GM21786 (cell line): ENCODE measurements around the gene RNF214.
"Not testable (repeated sequence)": the region's sequence is repeated elsewhere in the genome, so short reads cannot be mapped to it uniquely, and the experiment has no call there.

Experiments used
- ATAC-seq: cut with Tn5 transposase; IDR thresholded peaks from one replicate; pipeline ENCODE4 v1.9.1; 2021; ENCODE audit not compliant: unreplicated experiment

RNF214 gene

DNA sequence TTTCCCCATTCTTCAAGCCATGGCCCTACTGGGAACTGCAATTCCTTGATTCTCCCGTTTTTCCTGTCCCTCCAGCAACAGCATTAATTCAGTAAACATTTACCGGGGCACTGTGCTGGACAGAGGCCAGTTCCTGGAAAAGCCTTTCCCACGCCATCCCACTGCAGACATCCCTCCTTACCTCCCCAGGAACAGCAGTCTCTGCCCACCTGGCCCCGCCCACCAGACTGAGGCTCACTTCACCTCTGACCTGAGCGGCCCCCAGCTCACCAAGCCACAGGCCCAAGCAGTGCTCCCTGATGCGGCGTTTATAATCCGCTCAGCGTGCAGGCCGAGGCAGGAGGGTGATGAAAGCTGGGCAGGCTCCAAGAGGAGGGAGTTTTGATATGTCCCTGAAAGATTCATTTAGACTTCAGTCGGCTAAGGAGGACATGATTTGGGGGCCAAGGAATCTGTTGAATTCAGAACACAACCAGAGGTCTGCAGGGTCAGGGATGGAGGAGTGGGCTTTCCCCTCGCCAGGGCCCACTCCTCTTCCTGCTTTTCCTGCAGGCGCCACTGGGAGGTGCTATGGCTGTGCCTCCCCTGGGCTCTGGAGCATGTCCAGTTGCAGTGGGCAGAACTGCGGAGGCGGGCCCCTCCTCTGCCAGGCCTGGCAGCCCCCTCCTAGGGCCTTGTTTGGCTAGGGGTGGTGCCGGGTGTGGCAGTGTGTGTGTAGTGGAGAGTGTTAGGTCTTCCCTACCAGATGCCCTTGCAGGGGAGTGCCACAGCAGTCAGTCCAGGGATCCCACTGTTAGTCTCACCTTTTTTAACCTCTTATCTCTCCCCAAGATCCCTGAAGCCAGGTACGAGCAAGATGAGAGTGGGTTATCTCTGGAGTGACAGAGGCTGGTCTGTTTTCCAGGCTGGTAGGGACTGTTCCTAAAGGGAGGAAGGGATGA lies 34.7 kb upstream of the RNF214 start:
- ATAC-seq = no peak

DNA sequence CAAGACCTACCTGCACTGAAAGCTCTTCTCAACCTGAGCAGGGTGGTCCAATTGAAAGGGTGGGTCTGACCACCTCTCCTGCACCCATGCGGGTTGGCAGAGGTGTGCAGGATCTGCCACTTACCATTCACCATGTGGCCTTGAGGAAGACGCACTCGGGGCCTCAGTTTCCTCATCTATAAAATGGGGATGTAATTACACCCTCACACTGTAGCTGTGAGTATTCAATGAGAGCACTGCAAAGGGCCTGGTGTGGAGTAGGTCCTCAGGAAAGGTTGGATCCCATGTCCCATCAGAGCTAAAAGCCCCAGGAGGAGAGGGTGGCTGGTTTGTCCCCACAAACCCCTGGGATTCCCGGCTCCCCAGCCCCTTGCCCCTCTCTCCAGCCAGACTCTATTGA lies 33.9 kb upstream of the RNF214 start:
- no peak for ATAC-seq

DNA sequence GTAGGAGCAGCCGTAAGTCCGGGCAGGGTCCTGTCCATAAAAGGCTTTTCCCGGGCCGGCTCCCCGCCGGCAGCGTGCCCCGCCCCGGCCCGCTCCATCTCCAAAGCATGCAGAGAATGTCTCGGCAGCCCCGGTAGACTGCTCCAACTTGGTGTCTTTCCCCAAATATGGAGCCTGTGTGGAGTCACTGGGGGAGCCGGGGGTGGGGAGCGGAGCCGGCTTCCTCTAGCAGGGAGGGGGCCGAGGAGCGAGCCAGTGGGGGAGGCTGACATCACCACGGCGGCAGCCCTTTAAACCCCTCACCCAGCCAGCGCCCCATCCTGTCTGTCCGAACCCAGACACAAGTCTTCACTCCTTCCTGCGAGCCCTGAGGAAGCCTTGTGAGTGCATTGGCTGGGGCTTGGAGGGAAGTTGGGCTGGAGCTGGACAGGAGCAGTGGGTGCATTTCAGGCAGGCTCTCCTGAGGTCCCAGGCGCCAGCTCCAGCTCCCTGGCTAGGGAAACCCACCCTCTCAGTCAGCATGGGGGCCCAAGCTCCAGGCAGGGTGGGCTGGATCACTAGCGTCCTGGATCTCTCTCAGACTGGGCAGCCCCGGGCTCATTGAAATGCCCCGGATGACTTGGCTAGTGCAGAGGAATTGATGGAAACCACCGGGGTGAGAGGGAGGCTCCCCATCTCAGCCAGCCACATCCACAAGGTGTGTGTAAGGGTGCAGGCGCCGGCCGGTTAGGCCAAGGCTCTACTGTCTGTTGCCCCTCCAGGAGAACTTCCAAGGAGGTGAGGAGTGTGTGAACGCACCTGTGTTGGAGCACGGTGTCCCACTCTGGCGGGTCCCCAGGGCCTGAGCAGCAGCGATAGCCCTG lies 33.2 kb upstream of the RNF214 start, which contains the start of gene TAGLN:
TSS of gene TAGLN (plus strand) at position 318 of the 863 bp plus-strand sequence. CDS start 3,644 bp downstream, outside the sequence.
- ATAC-seq = no peak

DNA sequence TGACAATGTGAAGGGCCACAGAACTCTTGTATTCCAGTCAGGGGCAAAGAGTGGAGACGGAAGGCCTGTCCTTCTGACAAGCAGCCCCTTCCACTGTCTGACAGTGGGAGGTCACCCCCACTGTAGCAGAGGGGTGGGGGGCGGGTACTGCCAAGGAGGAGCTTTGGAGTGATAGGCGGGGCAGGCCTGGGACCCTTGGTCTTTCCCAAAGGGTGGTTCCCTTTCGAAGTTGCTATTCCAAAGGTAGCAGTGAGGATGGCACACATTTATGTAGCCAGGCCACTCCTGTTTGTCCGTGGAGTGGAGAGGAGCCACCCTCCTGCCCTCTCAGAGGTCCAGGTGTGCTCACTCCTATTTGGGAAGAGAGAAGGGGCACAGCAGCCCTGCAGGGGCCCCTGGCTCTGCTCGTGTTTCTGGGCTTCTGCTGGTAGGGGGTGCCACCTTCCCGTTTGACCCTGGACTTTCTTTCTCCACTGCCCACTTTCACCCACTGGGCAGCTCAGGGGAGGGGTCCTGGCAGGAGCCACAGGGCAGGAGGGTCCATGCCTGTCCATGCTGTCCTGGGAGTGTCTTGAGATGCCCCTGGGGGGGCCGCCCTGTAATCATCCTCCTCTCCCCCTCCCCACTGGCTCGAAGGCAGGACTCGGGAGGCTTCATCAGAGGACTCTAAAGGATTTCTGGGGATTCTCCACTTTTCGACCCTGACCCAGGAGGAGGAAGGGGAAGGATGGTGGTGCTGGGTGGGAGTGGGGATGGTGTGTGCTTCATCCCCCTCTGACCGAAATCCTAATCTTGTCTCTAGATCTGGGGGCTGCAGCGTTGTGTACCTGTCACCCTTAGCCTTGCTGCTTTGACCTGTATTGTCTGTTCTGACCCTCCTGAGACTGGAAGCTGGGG lies 32.3 kb upstream of the RNF214 start:
- no peak for ATAC-seq

DNA sequence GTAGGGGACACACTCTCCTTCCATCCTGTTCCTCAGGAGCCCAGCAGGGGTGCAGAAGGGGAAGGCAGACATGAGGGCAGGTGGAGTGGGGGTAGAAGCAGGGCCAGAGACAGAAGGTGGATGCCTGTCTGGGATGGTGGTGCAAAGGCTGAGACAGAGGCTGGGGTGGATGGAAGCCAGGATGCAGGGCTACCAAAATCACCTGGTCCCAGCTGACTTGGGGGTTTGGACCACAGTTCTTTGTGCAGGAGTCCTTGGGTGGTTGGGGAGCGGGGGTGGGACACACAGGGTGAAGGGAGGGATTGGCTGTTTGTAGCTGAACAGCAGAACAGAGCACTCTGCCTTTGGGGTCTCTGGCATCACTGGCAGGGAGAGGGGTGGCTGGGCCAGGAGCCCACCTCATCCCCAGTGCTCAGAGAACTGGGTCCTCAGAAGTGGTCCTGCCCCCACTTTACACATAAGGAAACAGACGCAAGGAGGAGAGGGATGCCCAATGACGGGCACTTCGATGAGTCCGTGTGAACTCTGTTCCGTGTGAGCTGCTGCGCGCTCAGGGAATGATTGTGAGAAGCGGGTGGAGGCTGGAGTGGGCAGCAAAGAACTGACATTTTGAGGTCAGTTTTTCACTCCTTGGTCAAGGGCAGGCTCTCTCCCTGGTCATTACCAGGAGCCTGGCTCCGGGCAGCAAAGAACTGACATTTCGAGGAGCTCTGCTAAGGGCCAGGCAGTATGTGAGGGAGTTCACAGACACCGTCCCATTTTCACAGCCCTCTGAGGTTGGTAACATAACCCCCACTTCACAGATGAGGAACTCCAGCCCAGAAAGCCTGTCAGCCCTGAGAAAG lies 31.4 kb upstream of the RNF214 start:
- ATAC-seq = no peak

DNA sequence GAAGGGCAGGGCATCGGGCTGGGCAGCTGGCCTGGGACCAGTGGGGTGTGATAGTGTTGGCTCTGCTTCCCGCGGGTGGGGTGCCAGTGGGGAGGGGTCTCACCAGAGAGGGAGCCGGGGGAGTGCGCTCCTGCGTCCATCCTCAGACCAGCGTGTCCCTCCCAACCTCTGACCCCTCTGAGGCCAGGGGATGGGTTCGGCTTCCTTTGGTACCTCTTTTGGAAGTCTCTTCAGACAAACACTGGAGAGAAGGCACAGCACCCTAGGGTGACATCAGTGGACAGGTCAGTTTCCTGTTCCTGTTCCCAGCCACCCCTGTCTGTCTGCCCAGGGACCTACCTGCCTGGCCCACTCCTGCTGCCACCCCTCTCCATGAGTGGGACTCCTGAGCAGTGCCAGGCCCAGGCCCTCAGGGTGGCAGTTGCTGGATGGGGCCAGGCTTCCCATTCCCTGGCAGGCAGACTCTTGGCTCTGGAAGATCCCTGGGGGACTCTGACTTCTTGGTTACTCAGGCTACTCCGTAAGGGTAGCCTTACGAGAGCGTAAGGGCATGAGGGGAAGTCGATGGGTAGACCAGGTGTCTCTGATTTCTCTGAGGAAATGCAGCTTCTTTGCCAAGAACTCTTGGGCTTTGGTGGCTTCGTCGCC lies 30.7 kb upstream of the RNF214 start:
- no peak for ATAC-seq

DNA sequence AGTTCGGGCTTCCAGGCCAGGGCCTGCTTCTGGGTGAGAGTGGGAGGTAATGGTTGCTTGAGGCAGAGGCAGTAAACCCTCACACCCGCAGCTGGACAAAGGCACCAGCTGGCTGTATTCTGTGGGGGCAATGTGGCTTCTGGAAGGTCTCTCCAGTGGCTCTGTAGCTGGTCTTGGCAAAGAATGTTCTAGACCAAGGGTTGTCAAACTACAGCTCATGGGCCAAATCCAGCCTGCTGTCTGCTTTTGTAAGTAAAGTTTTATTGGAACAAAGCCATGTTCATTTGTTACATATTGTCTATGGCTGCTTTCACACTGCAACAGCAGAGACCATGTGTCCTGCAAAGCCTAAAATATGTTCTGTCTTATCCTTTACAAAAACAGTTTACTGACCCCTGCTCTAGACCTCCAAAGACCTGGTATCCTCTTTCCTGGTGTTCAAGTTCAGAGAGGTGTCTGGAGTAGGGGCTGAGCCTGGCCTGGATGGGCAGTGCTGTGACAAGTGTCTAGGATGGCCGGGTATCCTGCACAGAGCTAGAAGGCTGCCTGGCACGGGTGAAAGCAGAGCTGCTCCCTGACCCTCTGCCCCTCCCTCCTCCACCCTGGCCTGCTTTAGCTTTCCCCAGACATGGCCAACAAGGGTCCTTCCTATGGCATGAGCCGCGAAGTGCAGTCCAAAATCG lies 29.9 kb upstream of the RNF214 start:
- ATAC-seq = no peak

DNA sequence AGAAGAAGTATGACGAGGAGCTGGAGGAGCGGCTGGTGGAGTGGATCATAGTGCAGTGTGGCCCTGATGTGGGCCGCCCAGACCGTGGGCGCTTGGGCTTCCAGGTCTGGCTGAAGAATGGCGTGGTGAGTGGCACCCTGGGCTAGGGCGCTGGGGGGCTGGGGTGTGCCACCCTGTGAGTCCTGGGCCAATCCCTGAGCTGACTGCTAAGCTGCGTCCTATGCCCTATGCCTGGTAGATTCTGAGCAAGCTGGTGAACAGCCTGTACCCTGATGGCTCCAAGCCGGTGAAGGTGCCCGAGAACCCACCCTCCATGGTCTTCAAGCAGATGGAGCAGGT lies 29.4 kb upstream of the RNF214 start:
- ATAC-seq = no peak

DNA sequence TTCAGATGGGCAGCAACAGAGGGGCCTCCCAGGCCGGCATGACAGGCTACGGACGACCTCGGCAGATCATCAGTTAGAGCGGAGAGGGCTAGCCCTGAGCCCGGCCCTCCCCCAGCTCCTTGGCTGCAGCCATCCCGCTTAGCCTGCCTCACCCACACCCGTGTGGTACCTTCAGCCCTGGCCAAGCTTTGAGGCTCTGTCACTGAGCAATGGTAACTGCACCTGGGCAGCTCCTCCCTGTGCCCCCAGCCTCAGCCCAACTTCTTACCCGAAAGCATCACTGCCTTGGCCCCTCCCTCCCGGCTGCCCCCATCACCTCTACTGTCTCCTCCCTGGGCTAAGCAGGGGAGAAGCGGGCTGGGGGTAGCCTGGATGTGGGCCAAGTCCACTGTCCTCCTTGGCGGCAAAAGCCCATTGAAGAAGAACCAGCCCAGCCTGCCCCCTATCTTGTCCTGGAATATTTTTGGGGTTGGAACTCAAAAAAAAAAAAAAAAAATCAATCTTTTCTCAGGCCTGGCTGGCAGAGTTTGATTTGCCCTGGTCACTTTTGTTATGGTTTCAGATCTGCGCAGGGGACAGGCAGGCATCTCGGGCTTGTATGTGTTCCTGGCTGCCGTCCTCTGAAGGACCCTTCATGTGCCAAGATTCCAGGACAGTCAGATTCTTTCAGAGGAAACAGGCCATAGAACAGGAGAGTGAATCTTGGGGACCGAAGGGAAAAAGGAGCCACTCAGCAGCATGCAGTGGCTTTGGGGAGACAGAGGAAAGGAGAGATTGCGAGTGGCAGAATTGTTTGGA lies 28.0 kb upstream of the RNF214 start:
- ATAC-seq = no peak

DNA sequence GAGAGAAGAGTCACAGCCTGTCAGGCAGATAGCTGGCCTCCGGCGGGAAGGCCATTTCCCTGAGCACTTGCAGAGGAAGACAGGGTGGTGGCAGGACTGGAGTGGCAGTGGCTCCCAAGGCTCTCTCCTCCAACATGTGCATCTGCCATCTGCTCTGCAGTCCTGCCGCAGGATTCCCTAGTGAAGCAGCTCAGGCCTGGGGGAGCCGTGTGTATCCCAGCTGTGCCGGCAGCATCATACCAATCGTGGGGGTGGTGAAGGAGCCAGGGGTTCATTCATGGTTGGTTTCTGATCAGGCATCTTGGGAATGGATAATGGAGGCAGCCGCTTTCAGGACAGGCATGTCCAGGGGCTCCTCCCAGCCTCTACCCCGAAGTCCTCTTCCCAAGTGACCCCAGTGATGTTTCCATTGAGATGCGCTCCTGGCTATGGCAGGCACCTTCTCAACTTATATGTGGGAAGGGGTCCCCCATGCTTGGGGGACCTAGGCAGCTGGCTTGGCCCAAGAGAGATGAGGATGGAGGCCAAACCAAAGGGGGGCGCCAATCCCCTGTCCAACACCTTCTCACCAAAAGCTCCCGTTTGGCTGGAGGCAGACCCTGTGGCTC lies 27.2 kb upstream of the RNF214 start:
- no peak for ATAC-seq

DNA sequence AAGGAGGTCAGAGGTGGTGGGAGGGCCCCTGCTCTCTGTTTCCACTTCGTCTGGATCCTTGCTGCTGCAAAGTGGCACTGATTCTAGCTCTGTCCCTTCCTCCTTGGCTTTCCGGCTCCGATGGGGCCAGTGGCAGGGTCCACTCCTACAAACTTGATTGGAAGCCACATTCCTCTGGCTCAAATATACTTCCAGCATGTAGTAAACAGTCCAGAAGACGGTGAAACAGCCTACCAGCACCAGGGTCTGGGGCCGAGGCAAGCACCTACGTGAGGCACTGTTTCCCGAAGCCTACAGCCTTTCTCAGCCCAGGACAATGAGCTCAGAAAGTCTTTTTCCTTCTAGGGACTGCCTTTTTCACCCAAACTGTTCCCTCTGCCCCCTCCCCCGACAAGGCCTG lies 26.4 kb upstream of the RNF214 start:
- ATAC-seq = not testable (repeated sequence)

DNA sequence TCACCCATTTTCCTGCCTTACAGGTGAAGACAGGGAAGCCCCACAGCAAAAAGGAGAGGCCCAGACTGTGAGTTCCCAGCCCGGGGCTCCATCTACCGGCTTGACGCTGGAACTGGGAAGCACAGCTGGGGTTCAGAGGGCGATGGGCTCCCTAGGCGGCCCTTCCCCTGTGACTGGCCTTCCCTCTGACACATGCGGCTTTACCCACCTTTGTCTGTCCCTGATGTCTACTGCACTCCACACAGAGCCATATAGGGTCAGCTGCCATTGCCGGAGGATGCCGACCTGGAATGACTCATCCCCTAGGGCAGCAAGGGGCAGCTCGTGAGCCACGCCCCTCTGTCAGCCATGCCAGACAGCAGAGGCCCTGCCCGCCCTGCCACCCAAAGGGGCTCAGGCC lies 25.6 kb upstream of the RNF214 start:
- not testable (repeated sequence) for ATAC-seq

DNA sequence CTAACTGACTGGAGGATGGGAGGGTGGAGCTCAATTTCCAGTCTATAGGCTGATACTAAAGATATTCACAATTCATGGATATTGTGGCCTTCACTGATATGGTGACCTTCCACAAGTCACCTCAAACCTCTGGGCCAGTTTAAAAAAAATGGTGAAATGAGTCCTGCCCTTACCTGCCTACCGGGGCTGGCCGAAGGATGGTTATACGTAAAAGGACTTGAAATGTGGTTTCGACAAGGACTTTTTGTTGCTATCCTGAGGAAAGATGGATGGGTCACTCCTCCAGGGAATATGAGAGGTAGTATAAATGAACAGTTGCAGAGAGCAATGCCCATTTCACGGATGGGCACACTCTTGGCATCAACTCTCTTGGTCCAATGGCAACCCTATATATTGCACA lies 25.0 kb upstream of the RNF214 start:
- not testable (repeated sequence) for ATAC-seq

DNA sequence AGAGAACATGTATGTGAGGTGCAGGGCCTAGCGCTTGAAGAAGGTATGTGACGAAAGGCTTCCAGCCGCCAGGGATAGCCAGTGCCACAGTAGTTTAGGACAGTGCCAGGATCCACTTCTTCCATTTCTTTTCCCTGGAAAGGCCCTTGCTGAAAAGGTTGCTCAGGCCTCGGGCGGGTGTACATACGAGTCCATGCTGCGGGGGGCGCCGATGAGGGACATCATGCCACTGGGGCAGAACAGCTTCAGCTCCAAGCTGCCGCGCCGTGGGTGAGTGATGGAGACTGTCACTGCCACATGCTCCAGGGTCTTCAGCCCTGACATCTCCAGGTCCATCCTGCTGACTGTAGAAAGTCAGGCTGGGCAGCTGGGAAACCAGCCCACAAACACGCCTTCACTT lies 23.8 kb upstream of the RNF214 start:
- ATAC-seq = not testable (repeated sequence)

DNA sequence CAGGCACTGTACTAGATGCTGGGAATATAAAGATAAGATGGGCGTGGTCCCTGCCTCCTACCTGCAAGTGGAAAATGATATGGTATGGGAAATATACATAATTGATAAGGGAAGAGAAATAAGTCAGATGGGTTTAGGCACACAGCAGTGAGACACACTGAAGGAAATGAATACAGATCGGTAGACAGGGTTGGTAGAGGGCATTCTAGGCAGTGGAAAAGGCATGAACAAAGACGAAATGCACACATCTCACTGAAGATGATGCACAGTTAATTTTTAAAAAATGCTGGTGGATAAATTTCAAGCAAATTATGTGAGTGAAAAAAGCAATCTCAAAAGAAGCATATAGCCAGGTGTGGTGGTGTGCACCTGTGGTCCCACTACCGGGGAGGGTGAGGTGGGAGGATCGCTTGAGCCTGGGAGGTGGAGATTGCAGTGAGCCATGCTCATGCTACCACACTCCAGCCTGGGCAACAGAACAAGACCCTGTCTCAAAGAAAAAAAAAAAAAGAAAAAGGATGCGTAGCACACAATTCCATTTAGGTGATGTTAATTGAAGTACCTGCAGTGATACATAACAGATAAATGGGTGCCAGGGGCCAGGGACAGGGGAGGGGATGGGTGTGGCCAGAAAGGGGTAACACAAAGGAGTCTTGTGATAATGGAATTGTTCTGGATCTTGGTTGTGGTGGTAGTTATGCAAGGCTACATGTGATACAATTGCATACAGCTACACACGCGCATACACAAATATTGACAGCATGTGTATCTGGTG lies 22.9 kb upstream of the RNF214 start:
- ATAC-seq = not testable (repeated sequence)

DNA sequence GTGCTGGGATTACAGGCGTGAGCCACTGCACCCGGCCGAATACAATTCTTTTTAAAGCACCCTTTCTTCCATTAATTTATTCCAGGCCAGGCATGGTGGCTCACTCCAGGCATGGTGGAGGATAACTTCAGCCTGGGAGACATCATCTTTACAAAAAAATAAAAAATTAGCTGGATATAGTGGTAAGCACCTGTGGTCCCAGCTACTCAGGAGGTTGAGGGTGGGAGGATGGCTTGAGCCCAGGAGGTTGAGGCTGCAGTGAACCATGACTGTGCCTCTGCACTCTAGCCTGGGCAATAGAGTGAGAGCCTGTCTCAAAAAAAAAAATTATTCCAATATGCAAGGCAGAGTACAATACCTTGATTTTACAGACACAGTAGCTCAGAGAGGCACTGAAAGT lies 21.9 kb upstream of the RNF214 start:
- ATAC-seq = no peak
